Ectodermal cell (in vitro differentiated cells): Measurements from ENCODE around the gene CBS.
"Not testable (repeated sequence)": the region's sequence is repeated elsewhere in the genome, so short reads cannot be mapped to it uniquely, and the experiment has no call there.

Source experiments
- H3K27ac ChIP-seq: 2 replicates; pipeline ENCODE4 v1.7.0; 2013; ENCODE audit warnings: mild to moderate bottlenecking, low read depth, low read length; ENCODE audit not compliant: insufficient read depth, poor library complexity, severe bottlenecking
- H3K27me3 ChIP-seq: 2 replicates; pipeline ENCODE4 v1.7.0; 2013; ENCODE audit warnings: mild to moderate bottlenecking, low read length; ENCODE audit not compliant: insufficient read depth, control insufficient read depth, poor library complexity, severe bottlenecking
- H3K36me3 ChIP-seq: one replicate; pipeline ENCODE4 v1.7.0; 2013; ENCODE audit warnings: low read length; ENCODE audit not compliant: control insufficient read depth, insufficient read depth
- H3K4me1 ChIP-seq: one replicate; pipeline ENCODE4 v1.7.0; 2013; ENCODE audit warnings: low read length; ENCODE audit not compliant: control insufficient read depth, insufficient read depth
- H3K4me3 ChIP-seq: 2 replicates; pipeline ENCODE4 v1.7.0; 2013; ENCODE audit warnings: low read depth, low read length, control low read depth; ENCODE audit not compliant: insufficient read depth
- H3K9me3 ChIP-seq: 2 replicates; pipeline ENCODE4 v1.7.0; 2013; ENCODE audit warnings: mild to moderate bottlenecking, low read length, moderate library complexity; ENCODE audit not compliant: control insufficient read depth
- WGBS, 2 experiments: methylation state at CpG; one replicate each; pipeline ENCODE4 v1.1.7; 2013; ENCODE audit warnings: missing lambda C conversion rate in 2 of 2; 5-methylcytosine and 5-hydroxymethylcytosine counted together

The CBS gene

GRCh38 chr21:43042169-43042568 lies 33.5 kb downstream of the CBS start:
- 93% methylated on average over 3 to 4 of the region's 5 CpGs for WGBS, 2 experiments
- H3K4me1 ChIP-seq, H3K27ac ChIP-seq, H3K9me3 ChIP-seq, H3K27me3 ChIP-seq, H3K36me3 ChIP-seq, H3K4me3 ChIP-seq: not testable (repeated sequence)

- WGBS, 2 experiments: 90 to 96% methylated on average over 5 to 7 of the region's 10 CpGs
- not testable (repeated sequence) for H3K9me3 ChIP-seq, H3K27ac ChIP-seq, H3K4me3 ChIP-seq, H3K27me3 ChIP-seq, H3K36me3 ChIP-seq, H3K4me1 ChIP-seq
Measured at GRCh38 chr21:43038659-43039044, 37.0 kb downstream of the CBS start.

- WGBS, 2 experiments: 90 to 92% methylated on average over 19 of the region's 19 CpGs
- H3K9me3 ChIP-seq, H3K4me3 ChIP-seq, H3K4me1 ChIP-seq, H3K27me3 ChIP-seq, H3K36me3 ChIP-seq, H3K27ac ChIP-seq: not testable (repeated sequence)
Measured at GRCh38 chr21:43037918-43038658, 37.5 kb downstream of the CBS start.

GRCh38 chr21:43036889-43037288 lies 38.7 kb downstream of the CBS start:
- H3K36me3 ChIP-seq, H3K9me3 ChIP-seq, H3K4me3 ChIP-seq, H3K4me1 ChIP-seq, H3K27ac ChIP-seq, H3K27me3 ChIP-seq: not testable (repeated sequence)
- WGBS, 2 experiments: 96 to 100% methylated on average over 7 to 8 of the region's 17 CpGs

- Histone ChIP-seq H3K27ac (no peak overlapping the region), H3K36me3 (no peaks in the 10 kb centered on the region), H3K4me3 (no peak overlapping the region), H3K27me3 (no peaks in the 10 kb centered on the region), H3K9me3 (no peaks in the 10 kb centered on the region), H3K4me1 (no peaks in the 10 kb centered on the region)
- 95 to 98% methylated on average over 4 to 5 of the region's 5 CpGs for WGBS, 2 experiments
Measured at GRCh38 chr21:43034826-43035225, 40.8 kb downstream of the CBS start.

- Histone ChIP-seq H3K27ac (no peak overlapping the region), H3K4me1 (no peaks in the 10 kb centered on the region), H3K4me3 (no peak overlapping the region), H3K27me3 (no peaks in the 10 kb centered on the region), H3K9me3 (no peaks in the 10 kb centered on the region), H3K36me3 (no peaks in the 10 kb centered on the region)
- 77 to 86% methylated on average over 1 of the region's 1 CpG for WGBS, 2 experiments
Measured at GRCh38 chr21:43034101-43034500, 41.5 kb downstream of the CBS start.

GRCh38 chr21:43031121-43031619 lies 44.5 kb downstream of the CBS start:
- 94 to 96% methylated on average over 12 of the region's 12 CpGs for WGBS, 2 experiments
- H3K27me3 ChIP-seq: no peaks in the 10 kb centered on the region
- H3K36me3 ChIP-seq: no peaks in the 10 kb centered on the region
- no peak overlapping the region for H3K4me3 ChIP-seq
- no peaks in the 10 kb centered on the region for H3K4me1 ChIP-seq
- no peak overlapping the region for H3K27ac ChIP-seq
- no peaks in the 10 kb centered on the region for H3K9me3 ChIP-seq

- H3K4me1 ChIP-seq: no peaks in the 10 kb centered on the region
- no peak overlapping the region for H3K27ac ChIP-seq
- H3K4me3 ChIP-seq: no peak overlapping the region
- no peaks in the 10 kb centered on the region for H3K36me3 ChIP-seq
- no peaks in the 10 kb centered on the region for H3K27me3 ChIP-seq
- WGBS, 2 experiments: 97% methylated on average over 11 to 12 of the region's 13 CpGs
- H3K9me3 ChIP-seq: no peaks in the 10 kb centered on the region
Measured at GRCh38 chr21:43029785-43030184, 45.9 kb downstream of the CBS start.

- no peaks in the 10 kb centered on the region for H3K4me1 ChIP-seq
- 92% methylated on average over 27 of the region's 27 CpGs for WGBS, 2 experiments
- no peaks in the 10 kb centered on the region for H3K36me3 ChIP-seq
- H3K27ac ChIP-seq: no peak overlapping the region
- H3K9me3 ChIP-seq: no peaks in the 10 kb centered on the region
- H3K27me3 ChIP-seq: no peaks in the 10 kb centered on the region
- H3K4me3 ChIP-seq: no peak overlapping the region
Measured at GRCh38 chr21:43027846-43028731, 47.5 kb downstream of the CBS start.

- H3K27me3 ChIP-seq: no peaks in the 10 kb centered on the region
- 94% methylated on average over 5 of the region's 6 CpGs for WGBS, 2 experiments
- H3K9me3 ChIP-seq: no peaks in the 10 kb centered on the region
- H3K36me3 ChIP-seq: no peaks in the 10 kb centered on the region
- no peaks in the 10 kb centered on the region for H3K4me1 ChIP-seq
- H3K27ac ChIP-seq: no peak overlapping the region
- H3K4me3 ChIP-seq: no peak overlapping the region
Measured at GRCh38 chr21:43025636-43026180, 49.9 kb downstream of the CBS start.
